ENCODE measurements around the gene SFTPA2.
"Not testable (repeated sequence)": the region's sequence is repeated elsewhere in the genome, so short reads cannot be mapped to it uniquely, and the experiment has no call there.

SFTPA2 gene

GRCh38 chr10:79585870-79586527 lies 25.8 kb upstream of the SFTPA2 start:
- CTCF ChIA-PET: interaction anchor here (0.6 kb wide), 1 partner anchor 204 kb away, joined by 3 read pairs; no protein-coding TSS in a partner anchor
- TF ChIP-seq ZNF248 (tag by site-specific recombination; IDR thresholded peaks at IDR 0.05) (no peak), SCRT2 (tag by site-specific recombination; IDR thresholded peaks at IDR 0.05) (no peak)
- Histone ChIP-seq H3K9me3 (ENCODE audit: control insufficient read depth, insufficient read depth, low read depth, low read length) (no peaks in the 10 kb centered on the region), H3K27ac (ENCODE audit: extremely low read depth, low read depth, low read length) (no peak overlapping the region), H3K36me3 (ENCODE audit: control insufficient read depth in 2 of 2, insufficient read depth in 1 of 2, low read length in 2 of 2) (no peaks in the 10 kb centered on the region), H3K4me1 (ENCODE audit: control insufficient read depth, insufficient read depth, low read length) (no peaks in the 10 kb centered on the region), H3K4me3 (ENCODE audit: low read depth, low read length) (no peak overlapping the region)
- POLR2A ChIA-PET: no interaction called here

DNA sequence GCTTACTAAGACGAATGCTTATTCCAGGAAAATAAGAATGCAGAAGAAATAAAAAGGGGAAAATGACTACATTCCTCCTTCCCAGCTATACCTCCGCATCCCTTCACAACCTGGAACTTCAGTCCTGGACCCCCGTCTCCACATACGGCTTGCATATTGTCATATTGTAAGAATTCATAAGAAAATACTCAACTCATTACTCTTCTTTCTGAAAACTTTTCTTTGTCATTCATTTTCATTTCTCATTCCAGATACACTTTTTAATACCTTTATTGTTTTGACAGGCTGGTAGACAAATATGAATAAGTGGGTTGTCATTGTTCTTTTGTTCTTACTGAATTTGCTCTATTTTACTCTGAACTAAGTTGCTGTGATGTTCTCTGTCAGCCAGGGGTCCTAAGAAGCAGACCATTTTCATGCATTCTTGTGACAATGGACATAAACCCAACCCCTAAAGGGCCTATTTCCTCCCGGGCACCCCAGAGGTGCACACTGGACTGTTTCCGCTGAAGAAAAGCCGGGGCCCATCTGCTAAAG lies 23.3 kb upstream of the SFTPA2 start:
- TF ChIP-seq ZNF175 (tag by site-specific recombination; IDR thresholded peaks at IDR 0.05) (no peak), ZNF843 (tag by site-specific recombination; IDR thresholded peaks at IDR 0.05) (no peak)
- CTCF ChIA-PET: no interaction called here
- no peak overlapping the region for H3K27ac ChIP-seq (ENCODE audit: extremely low read depth, low read depth, low read length)

GRCh38 chr10:79582954-79583353 lies 22.7 kb upstream of the SFTPA2 start:
- H3K27ac ChIP-seq (ENCODE audit: extremely low read depth, low read depth, low read length); H3K4me1 ChIP-seq (ENCODE audit: control insufficient read depth, insufficient read depth, low read length); POLR2A ChIA-PET; H3K36me3 ChIP-seq (ENCODE audit: control insufficient read depth in 2 of 2, insufficient read depth in 1 of 2, low read length in 2 of 2); H3K9me3 ChIP-seq (ENCODE audit: control insufficient read depth, insufficient read depth, low read depth, low read length); CTCF ChIA-PET; H3K4me3 ChIP-seq (ENCODE audit: low read depth, low read length): not testable (repeated sequence)

More for the DNA sequence above, 23.3 kb upstream of the SFTPA2 start:
- Histone ChIP-seq H3K36me3 (ENCODE audit: control insufficient read depth in 2 of 2, insufficient read depth in 1 of 2, low read length in 2 of 2) (no peaks in the 10 kb centered on the region), H3K4me3 (ENCODE audit: low read depth, low read length) (no peak overlapping the region), H3K4me1 (ENCODE audit: control insufficient read depth, insufficient read depth, low read length) (no peaks in the 10 kb centered on the region), H3K9me3 (ENCODE audit: control insufficient read depth, insufficient read depth, low read depth, low read length) (no peaks in the 10 kb centered on the region)
- POLR2A ChIA-PET: no interaction called here

- Histone ChIP-seq H3K9me3 (ENCODE audit: control insufficient read depth, insufficient read depth, low read depth, low read length) (no peaks in the 10 kb centered on the region), H3K4me1 (ENCODE audit: control insufficient read depth, insufficient read depth, low read length) (no peaks in the 10 kb centered on the region), H3K36me3 (ENCODE audit: control insufficient read depth in 2 of 2, insufficient read depth in 1 of 2, low read length in 2 of 2) (no peaks in the 10 kb centered on the region), H3K27ac (ENCODE audit: extremely low read depth, low read depth, low read length) (no peak overlapping the region), H3K4me3 (ENCODE audit: low read depth, low read length) (no peak overlapping the region)
- ChIA-PET CTCF (no interaction called here), POLR2A (no interaction called here)
- no peak for TF ChIP-seq ZNF501 (tag by site-specific recombination; IDR thresholded peaks at IDR 0.05)
- TF ChIP-seq ZBTB7A (tag by site-specific recombination; IDR thresholded peaks at IDR 0.05; ENCODE audit: low read depth): no peak
- TF ChIP-seq ZNF585B (tag by site-specific recombination; IDR thresholded peaks at IDR 0.05): no peak
- TF ChIP-seq ZBTB48 (tag by site-specific recombination; IDR thresholded peaks at IDR 0.05): no peak
- TF ChIP-seq ZNF133 (tag by site-specific recombination; IDR thresholded peaks at IDR 0.05): no peak
- TF ChIP-seq HOXD13 (CRISPR knock-in tag; IDR thresholded peaks at IDR 0.05; ENCODE audit: borderline replicate concordance): no peak
- TF ChIP-seq BCL11A (tag by site-specific recombination; IDR thresholded peaks at IDR 0.05; ENCODE audit: low read depth): no peak
- TF ChIP-seq ZNF548 (tag by site-specific recombination; IDR thresholded peaks at IDR 0.05): no peak
- no peak for TF ChIP-seq KLF16 (tag by site-specific recombination; IDR thresholded peaks at IDR 0.05)
- no peak for TF ChIP-seq MYNN (tag by site-specific recombination; IDR thresholded peaks at IDR 0.05; ENCODE audit: borderline replicate concordance)
- no peak for TF ChIP-seq ZNF394 (tag by site-specific recombination; IDR thresholded peaks at IDR 0.05; ENCODE audit: borderline replicate concordance)
- TF ChIP-seq ZNF639 (tag by site-specific recombination; IDR thresholded peaks at IDR 0.05): no peak
- no peak for TF ChIP-seq ZNF792 (tag by site-specific recombination; IDR thresholded peaks at IDR 0.05)
- no peak for TF ChIP-seq ZNF214 (tag by site-specific recombination; IDR thresholded peaks at IDR 0.05; ENCODE audit: borderline replicate concordance)
- no peak for TF ChIP-seq ZFHX2 (tag by site-specific recombination; conservative IDR thresholded peaks at IDR 0.05)
Observed at GRCh38 chr10:79582096-79582495, 21.9 kb upstream of the SFTPA2 start.
